HepG2 (cell line): ENCODE results near the gene DNAJC11.
"Not testable (repeated sequence)": the region's sequence is repeated elsewhere in the genome, so short reads cannot be mapped to it uniquely, and the experiment has no call there.

Source experiments
- POLR2AphosphoS5 ChIP-seq: IDR thresholded peaks from 2 replicates; pipeline ENCODE4 v1.6.1; 2012; ENCODE audit warnings: low read depth, low read length
- YEATS4 ChIP-seq: sonication (generic); formaldehyde crosslinking; IDR thresholded peaks from 2 replicates; pipeline ENCODE4 v1.4.0; 2020; ENCODE audit warnings: missing genetic modification reagents, borderline replicate concordance
- TF ChIP-seq, protein P1 (sequence below): sonication (generic); formaldehyde crosslinking; IDR thresholded peaks from 2 replicates; pipeline ENCODE4 v1.5.0; 2020; ENCODE audit warnings: mild to moderate bottlenecking, missing genetic modification reagents, moderate library complexity

DNA sequence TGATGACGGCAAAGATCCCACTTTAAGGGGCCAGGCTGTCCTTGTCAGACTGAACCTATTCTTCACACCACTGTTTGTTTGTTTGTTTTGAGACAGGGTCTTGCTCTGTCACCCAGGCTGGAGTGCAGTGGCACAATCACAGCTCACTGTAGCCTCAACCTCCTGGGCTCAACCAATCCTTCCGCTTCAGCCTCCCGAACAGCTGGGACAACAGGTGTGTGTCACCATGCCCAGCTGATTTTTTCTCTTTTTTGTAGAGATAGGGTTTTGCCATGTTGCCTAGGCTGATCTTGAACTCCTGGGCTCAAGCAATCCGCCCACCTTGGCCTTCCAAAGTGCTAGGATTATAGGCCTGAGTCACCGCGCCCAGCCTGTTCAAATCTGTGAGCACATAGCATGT lies 64.8 kb downstream of the DNAJC11 start:
- not testable (repeated sequence) for TF ChIP-seq POLR2AphosphoS5; YEATS4 (CRISPR knock-in tag)
- TF ChIP-seq, protein P1, sequence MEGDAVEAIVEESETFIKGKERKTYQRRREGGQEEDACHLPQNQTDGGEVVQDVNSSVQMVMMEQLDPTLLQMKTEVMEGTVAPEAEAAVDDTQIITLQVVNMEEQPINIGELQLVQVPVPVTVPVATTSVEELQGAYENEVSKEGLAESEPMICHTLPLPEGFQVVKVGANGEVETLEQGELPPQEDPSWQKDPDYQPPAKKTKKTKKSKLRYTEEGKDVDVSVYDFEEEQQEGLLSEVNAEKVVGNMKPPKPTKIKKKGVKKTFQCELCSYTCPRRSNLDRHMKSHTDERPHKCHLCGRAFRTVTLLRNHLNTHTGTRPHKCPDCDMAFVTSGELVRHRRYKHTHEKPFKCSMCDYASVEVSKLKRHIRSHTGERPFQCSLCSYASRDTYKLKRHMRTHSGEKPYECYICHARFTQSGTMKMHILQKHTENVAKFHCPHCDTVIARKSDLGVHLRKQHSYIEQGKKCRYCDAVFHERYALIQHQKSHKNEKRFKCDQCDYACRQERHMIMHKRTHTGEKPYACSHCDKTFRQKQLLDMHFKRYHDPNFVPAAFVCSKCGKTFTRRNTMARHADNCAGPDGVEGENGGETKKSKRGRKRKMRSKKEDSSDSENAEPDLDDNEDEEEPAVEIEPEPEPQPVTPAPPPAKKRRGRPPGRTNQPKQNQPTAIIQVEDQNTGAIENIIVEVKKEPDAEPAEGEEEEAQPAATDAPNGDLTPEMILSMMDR (CRISPR knock-in tag) = not testable (repeated sequence)
